Small intestine (tissue), 7 donors: ENCODE measurements around the gene IFNAR1. TPM values are rescaled to one million over a fixed set of nuclear protein-coding genes. Genes with fewer than 3 reads are reported as not detected.

Experiments
- DNase-seq, 2 donors: peaks; one replicate each; pipeline versions ENCODE4 v3.0.0 to v3.0.0-alpha.2; 2013
- FAIRE-seq: peaks from 2 replicates; lab custom pipeline; 2012; peaks lifted over from hg19 to GRCh38; lab: Jason Lieb, UNC
- H3K27ac ChIP-seq, 3 donors: one replicate each; pipeline ENCODE4 v1.5.1; 2013; ENCODE audit warnings: low read length in 2 of 3, mild to moderate bottlenecking in 2 of 3, control low read depth in 1 of 3, inconsistent platforms in 1 of 3, low read depth in 1 of 3, moderate library complexity in 1 of 3
- H3K27me3 ChIP-seq, 3 donors: one replicate each; pipeline ENCODE4 v1.6.1; 2013; ENCODE audit warnings: low read length in 3 of 3, inconsistent platforms in 1 of 3; ENCODE audit not compliant: control insufficient read depth in 3 of 3, insufficient read depth in 3 of 3
- H3K36me3 ChIP-seq, 3 donors: one replicate each; pipeline ENCODE4 v1.6.1; 2013; ENCODE audit warnings: low read length in 3 of 3, inconsistent platforms in 1 of 3, low read depth in 1 of 3, mild to moderate bottlenecking in 1 of 3, moderate library complexity in 1 of 3; ENCODE audit not compliant: control insufficient read depth in 3 of 3, insufficient read depth in 2 of 3
- H3K4me1 ChIP-seq, 3 donors: one replicate each; pipeline ENCODE4 v1.6.1; 2013; ENCODE audit warnings: low read length in 2 of 3, inconsistent platforms in 1 of 3, low read depth in 1 of 3, mild to moderate bottlenecking in 1 of 3, moderate library complexity in 1 of 3; ENCODE audit not compliant: control insufficient read depth in 3 of 3, insufficient read depth in 2 of 3
- H3K4me3 ChIP-seq, 3 donors: one replicate each; pipeline ENCODE4 v1.5.1; 2013; ENCODE audit warnings: low read length in 3 of 3, control low read depth in 1 of 3, inconsistent platforms in 1 of 3, low read depth in 1 of 3, mild to moderate bottlenecking in 1 of 3, moderate library complexity in 1 of 3
- H3K9me3 ChIP-seq, 2 donors: one replicate each; pipeline ENCODE4 v1.6.1; 2013; ENCODE audit warnings: low read depth in 1 of 2, low read length in 1 of 2; ENCODE audit not compliant: control insufficient read depth in 2 of 2, insufficient read depth in 1 of 2
- WGBS, 3 donors: extraction: QIAGEN DNeasy Blood & Tissue Kit; methylation state at CpG; one replicate each; pipeline ENCODE4 v1.1.7; 2013; 5-methylcytosine and 5-hydroxymethylcytosine counted together
- polyA plus RNA-seq, 4 donors: library from polyadenylated mRNA; stranded (reverse) in 3 of 4; unstranded in 1 of 4; fragments of 200-250 nt in 3 of 4; fragments of 120-200 nt in 1 of 4; gene quantifications; one replicate each; pipeline versions ENCODE4 v1.2.1 to v1.2.3, GENCODE V29; 2013
- donor health status: healthy with polysubstance abuse.
- donor health status: control.
- donor health status: control.
- donor health status: Bipolar disorder and iron deficiency.
- donor health status: healthy.

Gene IFNAR1
- polyA plus RNA-seq, 4 donors, result 6.0 to 31.0 (median 17.3) TPM

DNA sequence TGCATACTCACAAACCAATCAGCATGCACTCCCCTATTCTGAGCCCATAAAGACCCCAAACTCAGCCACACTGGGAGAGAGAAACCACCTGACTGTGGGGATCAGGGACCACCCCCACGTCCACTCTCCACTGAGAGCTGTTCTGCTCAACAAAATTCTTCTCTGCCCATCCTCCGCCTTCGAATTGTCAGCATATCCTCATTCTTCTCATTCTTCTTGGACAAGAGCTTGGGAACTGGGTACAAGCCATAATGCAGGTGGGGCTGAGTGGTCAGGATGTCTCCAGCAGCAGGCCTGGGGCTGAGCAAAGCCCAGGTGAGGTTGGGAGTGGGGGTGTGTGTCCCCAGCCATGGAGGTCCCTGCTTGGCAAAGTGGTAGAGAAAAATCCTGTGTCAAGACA lies 43.8 kb downstream of the IFNAR1 start:
- Histone ChIP-seq H3K4me1 (peaks cover 0 to under 1% (median 0%) of the 10 kb centered on the region in 3 donors), H3K36me3 (no peaks in the 10 kb centered on the region), H3K27ac (no peak overlapping the region), H3K27me3 (no peaks in the 10 kb centered on the region), H3K4me3 (no peak overlapping the region), H3K9me3 (peaks cover 0 to 26% of the 10 kb centered on the region in 2 donors)
- DNase-seq (no peak), FAIRE-seq (no peak)
- WGBS, 3 donors, result 85 to 90% (median 87%) methylated on average over 3 of the region's 3 CpGs

DNA sequence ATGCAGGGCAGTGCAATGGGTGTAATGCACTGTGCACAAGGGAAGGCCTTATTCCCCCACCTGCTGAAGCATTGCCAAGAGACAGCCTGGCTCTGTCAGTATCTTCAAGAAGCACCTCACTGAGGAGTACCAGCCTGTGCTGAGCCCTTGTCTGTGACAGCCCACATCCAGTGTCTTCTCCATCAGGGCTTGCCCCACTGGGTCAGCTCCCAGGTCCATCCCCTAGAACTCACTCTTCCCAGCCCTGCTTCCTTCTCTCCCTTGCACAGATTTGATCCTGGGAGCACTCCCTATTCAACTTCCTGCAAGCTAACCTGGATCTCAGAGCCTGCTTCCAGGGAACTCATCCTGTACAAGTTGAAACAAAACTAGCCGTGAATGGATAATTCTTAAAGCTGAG lies 44.8 kb downstream of the IFNAR1 start:
- Histone ChIP-seq H3K27ac (no peak overlapping the region), H3K27me3 (no peaks in the 10 kb centered on the region), H3K4me1 (peaks cover 0 to 8% (median 0%) of the 10 kb centered on the region in 3 donors), H3K36me3 (no peaks in the 10 kb centered on the region), H3K9me3 (peaks cover 0 to 26% of the 10 kb centered on the region in 2 donors), H3K4me3 (no peak overlapping the region)
- FAIRE-seq (no peak), DNase-seq (no peak)
- WGBS, 3 donors, result 91 to 98% (median 95%) methylated on average over 1 of the region's 1 CpG

DNA sequence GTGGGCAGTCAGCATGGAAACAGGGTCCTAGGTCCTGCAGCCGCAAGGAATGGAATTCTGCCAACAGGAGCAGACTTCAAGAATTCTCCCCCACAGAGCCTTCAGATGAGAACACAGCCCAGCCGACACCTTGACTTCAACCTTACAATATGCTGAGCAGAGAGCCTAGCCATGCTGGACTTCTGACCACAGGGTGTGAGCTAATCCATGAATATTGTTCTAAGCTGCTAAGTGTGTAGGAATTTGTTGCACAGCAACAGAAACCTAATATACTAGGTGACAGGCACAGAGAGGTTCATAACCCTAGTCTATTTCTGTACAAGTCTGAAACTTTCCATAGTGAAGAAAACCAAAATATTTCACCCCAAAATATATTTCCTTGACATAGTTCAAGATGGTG lies 45.5 kb downstream of the IFNAR1 start:
- FAIRE-seq, result no peak
- Histone ChIP-seq H3K36me3 (no peaks in the 10 kb centered on the region), H3K9me3 (peaks cover 0 to 26% of the 10 kb centered on the region in 2 donors), H3K4me3 (no peak overlapping the region), H3K27ac (no peak overlapping the region), H3K27me3 (no peaks in the 10 kb centered on the region), H3K4me1 (peaks cover 0 to 15% (median 0%) of the 10 kb centered on the region in 3 donors)
- WGBS, 3 donors, result 96 to 100% (median 100%) methylated on average over 2 of the region's 2 CpGs
- DNase-seq, result no peak

DNA sequence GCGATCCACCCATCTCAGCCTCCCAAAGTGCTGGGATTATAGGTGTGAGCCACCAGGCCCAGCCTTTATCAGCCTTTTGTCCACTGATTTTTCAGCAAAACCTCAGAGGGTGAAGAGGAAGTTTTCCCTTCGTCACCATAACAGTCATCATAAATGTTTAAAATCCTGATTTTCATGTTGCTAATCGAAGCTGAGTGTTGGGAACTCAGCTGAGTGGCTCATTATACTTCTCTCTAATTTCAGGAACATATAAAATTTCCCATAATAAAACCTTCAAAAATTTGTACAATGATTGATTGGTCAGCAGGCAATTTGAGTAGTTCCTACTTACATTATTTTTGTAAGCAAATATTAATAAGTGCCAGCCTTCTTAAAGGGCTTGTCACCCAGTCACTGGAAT lies 46.6 kb downstream of the IFNAR1 start:
- Histone ChIP-seq H3K27ac (no peak overlapping the region), H3K36me3 (no peaks in the 10 kb centered on the region), H3K4me3 (no peak overlapping the region), H3K27me3 (no peaks in the 10 kb centered on the region), H3K4me1 (peaks cover 0 to 16% (median 0%) of the 10 kb centered on the region in 3 donors), H3K9me3 (peaks cover 0 to 26% of the 10 kb centered on the region in 2 donors)
- DNase-seq (no peak), FAIRE-seq (no peak)
- 82 to 86% (median 84%) methylated on average over 3 of the region's 3 CpGs for WGBS, 3 donors

DNA sequence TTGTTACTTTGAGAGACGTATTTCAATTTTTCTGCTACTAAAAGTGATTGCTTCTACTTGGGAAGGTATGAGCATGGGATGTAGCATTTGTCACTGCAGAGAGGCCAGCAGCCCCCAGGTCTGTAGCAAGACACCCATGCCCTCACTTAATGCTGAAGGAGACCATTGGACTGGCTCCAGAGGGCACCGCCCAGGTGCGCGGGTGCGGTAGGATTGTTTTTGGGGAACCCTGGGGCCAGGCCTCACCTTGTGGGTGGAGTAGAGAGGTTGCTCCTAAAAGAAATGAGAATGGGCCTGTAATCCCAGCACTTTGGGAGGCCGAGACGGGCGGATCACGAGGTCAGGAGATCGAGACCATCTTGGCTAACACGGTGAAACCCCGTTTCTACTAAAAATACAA lies 47.8 kb downstream of the IFNAR1 start:
- 93 to 97% (median 95%) methylated on average over 10 to 12 of the region's 12 CpGs for WGBS, 3 donors
- no peak for FAIRE-seq
- Histone ChIP-seq H3K27me3 (no peaks in the 10 kb centered on the region), H3K4me1 (peaks cover 0 to 16% (median 0%) of the 10 kb centered on the region in 3 donors), H3K27ac (no peak overlapping the region), H3K36me3 (no peaks in the 10 kb centered on the region), H3K4me3 (no peak overlapping the region), H3K9me3 (peaks cover 0 to 15% of the 10 kb centered on the region in 2 donors)
- no peak for DNase-seq

DNA sequence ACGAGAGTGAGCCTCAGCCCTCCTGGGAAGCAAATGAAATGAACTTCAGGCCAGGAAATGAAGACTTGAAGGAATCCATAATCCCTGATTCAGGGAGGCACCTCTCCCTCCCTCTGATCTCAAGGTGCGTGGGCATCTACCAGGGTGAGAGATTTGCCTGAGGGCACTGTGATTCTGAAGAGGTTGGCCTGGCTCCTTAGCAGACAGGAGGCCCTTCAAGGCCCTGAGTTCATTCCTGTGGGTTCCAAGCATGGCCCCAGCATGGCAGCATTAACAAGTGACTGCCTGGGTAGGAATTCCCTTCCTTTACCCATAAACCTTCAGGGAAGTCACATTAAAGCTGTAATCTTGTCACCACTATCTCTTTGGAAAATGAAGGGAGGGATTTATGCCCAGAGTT lies 48.7 kb downstream of the IFNAR1 start:
- H3K9me3 ChIP-seq, result peaks cover 0 to 9% of the 10 kb centered on the region in 2 donors
- FAIRE-seq, result no peak
- no peak for DNase-seq
- no peaks in the 10 kb centered on the region for H3K27me3 ChIP-seq
- H3K36me3 ChIP-seq, result no peaks in the 10 kb centered on the region
- peaks cover 0 to 16% (median 0%) of the 10 kb centered on the region in 3 donors for H3K4me1 ChIP-seq
- no peak overlapping the region for H3K4me3 ChIP-seq
- peak overlapping the region in 2 of 3 donors; percentile 22 to 45 for H3K27ac ChIP-seq
- WGBS, 3 donors, result 86 to 93% (median 88%) methylated on average over 2 of the region's 2 CpGs

DNA sequence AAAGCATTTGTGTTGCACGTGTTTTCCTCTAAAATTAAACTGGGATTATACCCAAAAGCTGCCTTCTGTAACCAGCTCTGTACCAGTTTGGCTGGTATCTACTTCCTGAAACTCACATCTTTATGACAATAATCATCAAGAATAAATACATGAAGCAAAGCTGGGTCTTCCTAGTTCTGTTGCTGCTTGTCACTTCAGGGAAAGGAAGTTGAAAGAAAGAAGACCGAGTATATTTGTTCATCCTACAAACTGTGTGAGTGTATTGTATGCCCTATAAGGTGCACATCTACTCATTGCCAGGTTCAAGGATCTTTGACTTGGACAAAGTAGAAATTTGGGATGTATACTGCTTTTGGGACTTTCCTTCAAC lies 49.3 kb downstream of the IFNAR1 start:
- 39 to 65% (median 48%) methylated on average over 2 of the region's 2 CpGs for whole genome bisulfite sequencing, 3 donors
- H3K9me3 ChIP-seq, result peaks cover 0 to 5% of the 10 kb centered on the region in 2 donors
- peak overlapping the region in 1 of 3 donors; percentile 7 for H3K27ac ChIP-seq
- H3K27me3 ChIP-seq, result no peaks in the 10 kb centered on the region
- H3K4me3 ChIP-seq, result no peak overlapping the region
- H3K4me1 ChIP-seq, result peaks cover 0 to 16% (median 0%) of the 10 kb centered on the region in 3 donors
- no peaks in the 10 kb centered on the region for H3K36me3 ChIP-seq
- FAIRE-seq, result no peak
- DNase-seq, result no peak

DNA sequence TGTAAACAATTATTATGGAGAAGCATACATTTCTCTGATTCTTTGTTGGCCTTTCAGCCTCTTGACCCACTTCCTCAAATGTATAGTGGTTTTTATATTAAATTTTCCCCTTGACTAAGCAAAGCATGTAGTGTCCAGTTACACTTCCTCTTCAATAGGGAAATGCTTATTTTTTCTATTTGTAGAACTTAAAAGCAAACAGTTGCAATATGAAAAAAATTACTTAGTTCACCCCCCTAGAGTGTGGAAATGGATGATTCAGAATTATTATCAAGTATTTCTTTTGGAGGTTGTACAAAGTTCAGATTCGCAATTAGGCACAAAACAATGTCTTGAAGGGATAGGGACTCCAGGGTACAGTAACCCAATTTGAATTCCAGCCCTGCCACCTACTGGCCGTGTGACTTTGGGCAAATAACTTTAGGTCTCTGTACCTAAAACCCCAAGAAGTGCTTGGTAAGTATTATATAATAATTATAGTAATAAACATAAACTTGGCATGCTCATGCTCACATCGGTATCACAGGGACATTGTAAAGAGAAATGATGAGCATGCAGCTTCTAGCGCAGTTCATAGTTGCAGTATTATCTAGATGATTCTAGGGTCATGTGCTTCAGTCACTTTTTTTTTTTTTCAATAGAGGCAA lies 49.8 kb downstream of the IFNAR1 start:
- H3K4me1 ChIP-seq, result peaks cover 0 to 16% (median 0%) of the 10 kb centered on the region in 3 donors
- no peak overlapping the region for H3K4me3 ChIP-seq
- no peaks in the 10 kb centered on the region for H3K36me3 ChIP-seq
- 4 to 21% (median 10%) methylated on average over 4 of the region's 4 CpGs for WGBS, 3 donors
- H3K9me3 ChIP-seq, result peaks cover 0 to 5% of the 10 kb centered on the region in 2 donors
- DNase-seq, result peak; percentile 68 to 76
- H3K27me3 ChIP-seq, result no peaks in the 10 kb centered on the region
- no peak for FAIRE-seq
- peak overlapping the region in 1 of 3 donors; percentile 58 for H3K27ac ChIP-seq
